GM19438 (cell line): ENCODE results near the gene SLPI.

Experiments used
- ATAC-seq: cut with Tn5 transposase; IDR thresholded peaks from one replicate; pipeline ENCODE4 v1.9.1; 2021; ENCODE audit warnings: low read depth; ENCODE audit not compliant: unreplicated experiment

Gene SLPI

DNA sequence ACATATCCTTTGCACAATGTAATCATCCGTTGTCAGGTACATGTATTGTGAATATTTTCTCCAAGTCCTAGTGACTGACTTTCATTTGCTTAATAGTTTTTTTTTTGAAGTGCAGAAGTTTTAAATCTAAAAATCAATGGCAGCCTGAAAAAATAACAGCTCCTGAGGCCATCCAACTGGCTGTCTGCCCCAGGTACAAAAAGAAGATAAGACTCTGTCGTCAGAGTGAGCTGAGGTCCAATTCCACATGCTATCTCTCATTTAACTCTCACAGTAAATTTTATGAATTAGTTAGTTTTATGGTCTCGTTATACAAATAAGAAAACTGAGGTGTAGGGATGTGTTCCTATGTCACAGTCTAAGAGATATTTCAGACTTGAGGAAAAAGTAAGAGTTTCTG lies 21.0 kb upstream of the SLPI start:
- no peak for ATAC-seq

DNA sequence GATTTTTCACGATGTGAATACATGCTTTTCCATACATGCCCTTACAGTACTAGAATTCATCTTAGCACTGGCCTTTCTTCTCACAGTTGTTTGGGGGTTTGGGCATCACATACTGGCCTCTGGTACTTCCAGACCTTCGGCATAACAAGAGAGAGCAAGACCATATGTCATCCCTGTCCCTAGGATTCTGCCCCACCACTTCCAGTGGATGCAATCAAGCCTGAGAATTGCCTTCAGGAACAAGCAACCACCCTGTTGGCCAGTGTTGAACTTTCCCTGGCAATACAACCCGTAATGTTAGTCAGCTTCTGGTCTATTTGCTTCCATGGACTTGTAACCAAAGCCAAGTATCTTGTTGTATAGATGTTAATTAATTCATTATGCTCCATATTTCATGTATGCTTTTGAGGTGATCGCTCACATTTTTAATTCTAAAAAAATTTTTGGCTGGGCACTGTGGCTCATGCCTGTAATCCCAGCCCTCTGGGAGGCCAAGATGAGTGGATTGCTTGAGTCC lies 15.4 kb upstream of the SLPI start:
- ATAC-seq = no peak

DNA sequence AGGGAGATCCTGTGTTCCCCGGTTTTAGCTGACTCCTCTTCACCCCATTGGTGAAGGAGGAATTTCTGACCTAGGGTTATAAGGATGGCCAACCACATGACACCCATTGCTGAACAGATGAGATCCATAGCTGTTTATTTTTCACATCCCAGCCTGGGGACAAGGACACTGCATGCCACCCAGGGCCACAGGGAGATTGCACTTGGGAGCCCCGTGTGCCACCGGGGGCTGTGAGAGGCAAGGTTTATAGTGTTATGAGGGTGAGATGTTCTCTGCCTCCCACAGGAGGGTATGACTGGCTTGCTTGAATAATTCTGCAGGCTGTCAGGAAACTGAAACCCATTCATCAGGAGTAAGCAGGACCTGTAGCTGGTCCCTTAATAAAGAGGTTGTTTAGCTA lies 14.7 kb upstream of the SLPI start:
- no peak for ATAC-seq

DNA sequence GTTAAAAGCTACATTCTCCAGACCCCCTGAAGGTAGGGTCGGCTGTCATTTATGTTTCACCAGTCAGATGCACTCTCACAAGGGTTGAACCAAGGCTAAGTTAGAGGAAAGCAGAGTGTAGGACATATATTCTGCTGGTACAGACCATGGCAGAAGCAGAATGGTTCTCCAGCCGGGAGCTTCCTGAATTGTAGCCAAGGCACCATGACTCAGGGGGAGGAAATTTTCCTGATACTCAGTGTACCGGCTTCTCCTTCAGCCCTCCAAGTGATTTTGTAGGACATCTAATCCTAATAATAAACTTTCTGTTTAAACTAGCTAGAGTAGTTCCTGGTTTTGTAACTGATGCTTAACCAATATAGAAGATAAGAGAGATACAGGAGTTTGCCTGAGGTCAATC lies 14.2 kb upstream of the SLPI start:
- ATAC-seq = no peak

DNA sequence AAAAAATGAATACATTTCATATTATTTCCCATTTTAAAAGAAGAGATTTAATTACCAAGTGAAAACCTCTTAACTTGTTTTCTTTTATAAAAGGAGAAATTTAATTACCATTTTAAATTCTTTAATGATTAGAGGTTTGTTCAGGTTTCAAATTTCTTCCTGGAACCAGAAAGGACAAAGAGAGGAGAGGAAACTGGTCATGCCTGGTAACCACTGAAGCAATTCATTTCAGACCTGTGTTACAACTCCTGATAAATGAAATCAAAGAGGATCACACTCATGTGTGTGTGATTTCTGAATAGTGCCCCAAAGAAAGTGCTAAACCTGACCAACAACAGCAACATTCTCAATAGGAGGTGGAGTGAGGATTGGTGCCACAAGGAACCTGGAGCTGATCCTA lies 12.6 kb upstream of the SLPI start:
- ATAC-seq = no peak

DNA sequence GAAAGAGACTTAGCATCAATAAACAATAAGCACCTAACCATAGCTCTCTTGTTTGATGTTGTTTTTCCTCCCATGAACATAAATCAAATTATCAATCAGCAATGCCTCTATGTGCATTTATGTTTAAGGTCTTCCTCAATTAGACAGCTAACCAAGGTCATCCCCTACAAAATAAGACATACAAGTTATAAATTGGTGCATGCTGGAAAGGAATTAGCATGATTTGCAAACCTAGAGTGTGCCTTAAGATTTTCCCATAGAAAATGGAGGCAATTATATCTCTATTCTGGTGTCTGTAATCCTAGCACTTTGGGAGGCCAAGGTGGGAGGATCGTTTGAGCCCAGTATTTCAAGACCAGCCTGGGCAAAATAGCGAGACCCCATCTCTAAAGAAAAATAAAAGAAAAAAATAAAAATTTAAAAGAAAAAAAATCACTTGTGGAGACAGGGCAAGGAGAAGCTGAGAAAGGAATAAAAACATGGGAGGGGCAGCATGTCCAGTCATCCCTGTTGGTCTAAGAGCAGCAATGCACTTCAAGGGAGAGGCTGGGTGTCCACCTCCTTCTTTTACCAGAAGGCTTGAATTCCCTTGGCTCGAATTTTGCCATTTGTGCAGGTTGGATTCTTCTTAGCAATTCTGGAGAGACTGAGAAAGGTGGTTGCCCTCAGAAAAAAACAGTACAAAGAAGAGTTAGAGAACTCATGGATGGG lies 9.3 kb upstream of the SLPI start:
- no peak for ATAC-seq

DNA sequence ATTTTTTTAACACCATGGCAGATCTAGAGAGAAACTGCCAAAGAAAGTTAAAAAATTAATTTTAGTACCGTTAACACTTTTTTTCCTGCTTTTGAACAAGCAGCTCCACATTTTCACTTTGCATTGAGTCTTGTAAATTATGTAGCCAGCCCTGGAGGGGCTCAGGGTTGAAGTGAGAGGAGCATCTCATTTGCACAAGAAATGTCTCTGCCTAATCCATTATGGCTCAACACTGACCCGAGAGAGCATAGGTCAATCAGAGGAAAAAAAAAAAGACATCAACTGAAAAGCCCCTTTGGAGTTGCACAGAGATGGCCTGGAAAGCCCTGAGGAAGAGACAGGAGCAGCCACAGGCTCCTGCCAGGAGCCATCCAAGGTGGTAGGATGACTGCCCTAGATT lies 4.3 kb upstream of the SLPI start:
- no peak for ATAC-seq

DNA sequence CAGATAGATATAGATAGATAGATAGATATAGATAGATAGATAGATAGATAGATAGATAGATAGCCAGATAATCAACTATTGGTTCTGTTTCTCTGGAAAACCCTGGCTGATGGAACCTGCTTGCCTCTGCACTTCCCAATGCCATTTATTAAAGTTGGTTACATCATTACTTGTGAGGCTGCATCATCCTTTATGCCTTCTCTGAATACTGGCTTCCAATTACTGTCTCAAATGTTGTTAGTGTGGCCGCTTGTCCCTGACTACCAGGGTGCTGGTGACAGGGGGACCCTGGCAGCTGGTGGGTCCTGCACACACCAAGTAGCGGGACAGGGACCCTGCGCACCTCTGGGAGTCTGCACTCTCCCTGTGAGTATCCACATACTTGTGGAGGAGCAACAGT lies 3.9 kb upstream of the SLPI start:
- ATAC-seq = no peak

DNA sequence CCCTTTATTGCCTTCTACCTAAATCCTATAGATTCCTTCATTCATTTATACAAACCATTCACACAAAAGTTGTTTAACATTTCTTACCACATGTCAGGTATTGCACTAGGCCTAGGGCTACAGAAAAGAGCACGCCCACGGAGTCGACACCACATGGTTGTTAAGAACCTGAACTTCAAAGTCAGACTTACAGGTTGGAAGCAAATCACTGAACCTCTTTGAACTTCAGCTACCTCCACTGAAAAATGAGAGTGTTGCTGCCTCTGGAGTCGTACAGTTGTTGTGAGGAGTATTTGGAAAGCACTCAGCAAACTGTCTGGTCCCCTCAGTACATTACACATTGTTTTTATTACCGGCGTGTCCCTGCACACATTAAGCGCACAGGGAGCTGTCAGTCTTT lies 3.3 kb upstream of the SLPI start:
- ATAC-seq = no peak

DNA sequence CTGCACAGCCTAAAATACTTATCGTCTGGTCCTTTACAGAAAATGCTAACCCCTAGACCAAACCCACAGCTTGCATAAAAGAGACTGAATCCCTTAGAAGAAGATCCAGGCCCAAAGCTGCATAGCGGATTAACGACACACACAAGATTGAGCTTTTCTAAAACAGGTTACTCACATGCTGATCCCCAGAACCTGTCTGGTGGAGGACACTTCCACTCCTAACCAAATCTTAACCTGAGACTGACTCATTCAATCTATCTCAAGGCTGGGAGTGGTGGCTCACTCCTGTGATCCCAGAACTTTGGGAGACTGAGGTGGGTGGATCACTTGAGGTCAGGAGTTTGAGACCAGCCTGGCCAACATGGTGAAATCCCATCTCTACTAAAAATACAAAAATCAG lies 2.8 kb upstream of the SLPI start:
- no peak for ATAC-seq

DNA sequence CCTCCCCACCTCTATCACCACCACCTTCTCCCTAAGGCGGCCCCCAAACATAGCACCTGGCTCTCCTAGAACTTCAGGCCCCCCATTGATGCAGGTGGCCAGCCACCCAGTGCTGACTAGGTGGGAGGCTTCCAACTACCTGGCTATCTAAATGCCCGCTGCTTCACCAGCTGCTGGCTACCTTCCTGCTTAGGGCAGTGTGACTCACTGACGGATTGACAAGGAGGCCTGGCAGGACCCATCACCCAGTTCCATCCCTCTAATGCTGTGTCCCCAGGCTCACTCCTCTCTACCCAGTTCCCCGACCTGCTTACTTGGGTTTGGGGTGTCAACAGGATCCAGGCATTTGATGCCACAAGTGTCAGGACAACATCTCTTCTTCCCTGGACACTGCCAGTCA lies 1.1 kb downstream of the SLPI start:
- no peak for ATAC-seq

DNA sequence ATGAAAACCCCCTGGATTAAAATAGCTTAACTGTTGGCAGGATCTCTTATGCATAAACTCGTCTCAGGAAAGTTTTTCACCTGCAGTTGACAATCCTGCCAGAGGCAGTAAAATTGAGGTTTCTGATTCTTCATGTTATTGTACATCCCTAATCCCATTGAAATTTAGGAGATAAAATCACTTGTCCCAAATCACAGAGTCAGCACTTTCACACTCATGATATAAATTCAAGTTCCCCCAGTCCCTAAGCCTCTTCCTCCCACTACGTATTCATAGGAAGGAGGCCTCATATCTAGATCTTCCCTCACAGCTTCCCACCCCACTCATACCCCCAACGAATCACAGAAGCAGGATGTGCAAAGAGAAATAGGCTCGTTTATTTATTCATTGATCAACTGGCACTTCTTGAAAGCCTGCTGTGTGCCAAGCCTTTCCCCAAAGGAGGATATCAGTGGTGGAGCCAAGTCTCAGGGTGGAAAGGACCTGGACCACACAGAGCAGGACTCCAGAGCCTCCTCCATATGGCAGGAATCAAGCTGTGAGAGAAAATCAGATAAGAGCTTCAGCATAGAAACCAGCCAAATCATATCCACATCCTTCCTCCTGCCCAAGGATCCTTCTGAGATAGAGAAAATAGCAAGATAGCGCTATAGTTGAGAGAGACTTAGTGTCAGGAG lies 2.3 kb downstream of the SLPI start:
- ATAC-seq = no peak

DNA sequence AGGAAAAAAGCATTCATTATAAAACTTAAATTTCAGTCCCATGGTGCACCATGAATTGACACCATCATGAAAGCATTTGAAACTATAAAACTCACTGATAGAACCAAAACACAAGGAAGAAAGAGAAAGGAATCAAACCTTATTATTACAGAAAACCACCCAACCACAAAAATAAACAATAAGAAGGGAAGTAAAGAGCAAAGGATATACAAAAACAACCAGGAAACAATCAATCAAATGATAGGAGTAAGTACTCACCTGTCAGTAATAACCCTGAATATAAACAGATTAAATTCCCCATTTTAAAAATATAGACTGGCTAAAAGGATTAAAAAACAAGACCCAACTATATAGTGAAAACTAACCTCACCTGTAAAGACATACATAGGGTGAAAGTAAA lies 5.8 kb downstream of the SLPI start:
- ATAC-seq = no peak

DNA sequence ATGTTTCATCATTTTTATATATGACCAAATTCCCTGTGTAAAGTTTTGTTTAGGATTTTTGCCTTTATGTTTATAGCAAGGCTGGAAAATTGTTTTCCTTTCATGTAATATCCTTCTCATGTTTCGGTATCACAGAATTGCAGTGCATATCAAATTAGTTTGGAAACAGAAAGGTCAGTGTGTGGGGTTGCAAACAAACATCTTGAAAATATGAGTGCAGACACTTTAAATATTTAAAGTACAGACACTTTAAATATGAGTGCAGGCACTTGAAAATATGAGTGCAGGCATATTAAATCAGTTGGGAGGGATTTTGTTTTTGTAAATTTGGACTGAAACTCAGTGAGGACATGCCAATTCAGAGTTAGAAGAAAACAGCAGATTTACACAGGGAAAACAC lies 6.5 kb downstream of the SLPI start:
- ATAC-seq = no peak

DNA sequence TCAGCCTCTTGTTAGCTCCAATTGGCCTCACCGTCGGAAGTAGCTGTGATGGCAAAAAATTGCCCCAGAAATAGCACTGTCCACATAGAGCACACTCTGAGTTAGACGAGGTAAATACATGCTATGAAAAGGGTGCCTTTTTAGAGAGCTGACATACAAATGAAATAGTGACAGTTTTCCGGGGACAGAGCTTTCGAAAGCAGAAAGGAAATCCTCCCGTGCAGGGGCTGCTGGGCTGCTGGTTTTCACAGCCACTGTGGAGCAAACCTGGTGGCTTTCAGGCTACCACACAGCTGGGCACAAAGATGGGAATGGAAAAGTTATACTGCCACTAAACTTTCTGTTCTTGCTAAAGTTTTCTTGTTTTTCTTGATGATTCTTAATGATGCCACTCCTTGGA lies 8.3 kb downstream of the SLPI start:
- ATAC-seq = no peak

DNA sequence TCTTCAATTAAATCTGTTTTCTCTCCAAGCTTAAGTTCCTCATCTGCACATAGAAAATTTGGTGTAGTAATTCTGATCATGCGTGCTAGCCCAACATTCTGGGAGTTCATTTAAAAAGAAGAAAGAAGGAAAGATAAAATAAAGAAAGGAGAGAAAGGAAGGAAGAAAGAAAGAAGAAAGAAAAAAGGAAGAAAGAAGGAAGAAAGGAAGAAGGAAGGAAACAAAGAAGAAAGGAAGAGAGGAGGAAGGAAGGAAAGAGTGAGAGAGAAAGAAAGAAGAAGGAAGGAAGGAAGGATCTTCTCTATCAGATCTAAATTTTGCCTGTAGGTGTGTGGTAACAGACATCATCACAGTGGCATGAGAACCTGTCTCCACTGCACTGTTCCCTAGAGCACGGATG lies 16.2 kb downstream of the SLPI start:
- no peak for ATAC-seq

DNA sequence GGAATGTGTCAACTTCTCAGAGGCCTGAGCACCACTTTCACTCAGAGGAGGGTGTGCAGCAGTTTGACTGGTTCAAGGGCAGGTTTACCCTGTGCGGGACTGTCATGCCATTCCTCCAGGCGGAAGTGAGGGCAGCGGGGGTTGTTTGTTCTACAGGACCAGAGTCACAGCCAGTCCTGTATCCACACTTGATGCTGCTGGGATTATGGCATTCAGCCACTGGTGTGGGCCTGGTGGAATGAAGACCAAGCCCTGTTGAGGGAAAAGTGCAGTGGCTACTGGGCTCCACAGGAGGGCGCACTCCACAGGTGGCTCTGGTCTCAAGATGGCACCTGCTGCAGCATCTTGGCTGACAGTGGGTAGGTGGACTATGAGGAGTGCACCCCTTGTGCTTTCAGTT lies 18.4 kb downstream of the SLPI start:
- ATAC-seq = no peak

DNA sequence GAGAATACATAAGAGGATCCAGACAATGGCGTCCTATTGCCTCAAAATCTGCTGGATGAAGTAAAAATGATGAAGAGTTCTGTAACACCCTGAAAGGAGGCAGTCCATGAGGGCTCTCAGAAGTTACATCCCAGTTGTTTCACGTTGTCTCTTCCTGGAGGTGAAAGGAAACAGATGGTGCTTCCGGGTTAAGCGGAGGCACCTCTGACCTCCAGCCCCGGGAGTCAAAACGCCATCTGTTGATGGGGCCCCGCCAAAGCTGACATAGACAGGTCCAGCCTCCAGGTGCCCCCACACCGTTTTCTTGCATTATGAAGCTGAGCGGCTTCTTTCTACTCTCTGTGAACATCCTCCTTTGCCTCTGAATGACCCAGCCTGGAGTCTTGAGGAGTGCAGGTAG lies 23.7 kb downstream of the SLPI start:
- ATAC-seq = no peak

DNA sequence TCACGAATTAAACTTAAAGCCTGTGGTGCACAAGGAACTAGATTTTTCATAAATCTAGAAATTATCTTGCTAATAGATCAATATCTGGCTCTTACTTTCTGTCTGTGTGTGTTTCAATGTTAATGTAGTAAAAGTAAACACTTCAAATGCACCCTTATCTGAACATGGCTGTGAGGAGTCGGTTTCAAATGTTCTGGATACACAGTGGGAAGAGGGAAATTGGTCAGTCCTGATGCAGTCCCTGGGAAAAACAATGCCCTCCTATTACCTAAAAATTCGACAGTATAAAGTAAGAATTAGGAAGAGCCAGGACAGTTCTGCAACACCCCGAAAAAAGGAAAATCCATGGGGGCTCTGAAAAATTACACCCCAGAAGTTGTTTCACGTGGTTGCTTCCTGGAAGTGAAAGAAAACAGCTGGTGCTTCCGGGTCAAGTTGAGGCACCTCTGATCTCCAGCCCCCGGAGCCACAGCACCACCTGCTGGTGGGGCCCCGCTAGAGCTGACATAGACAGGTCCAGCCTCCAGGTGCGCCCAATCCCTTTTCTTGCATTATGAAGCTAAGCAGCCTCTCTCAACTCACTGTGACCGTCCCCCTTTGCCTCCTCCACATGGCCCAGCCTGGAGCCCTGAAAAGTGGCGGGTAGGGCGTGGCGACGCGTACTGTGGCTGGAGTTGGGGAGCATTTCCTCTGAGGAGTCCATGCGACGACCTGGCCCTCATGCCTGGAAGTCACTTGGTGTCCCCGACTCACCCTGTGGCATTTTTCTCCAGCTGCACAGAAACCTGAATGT lies 24.9 kb downstream of the SLPI start:
- no peak for ATAC-seq

DNA sequence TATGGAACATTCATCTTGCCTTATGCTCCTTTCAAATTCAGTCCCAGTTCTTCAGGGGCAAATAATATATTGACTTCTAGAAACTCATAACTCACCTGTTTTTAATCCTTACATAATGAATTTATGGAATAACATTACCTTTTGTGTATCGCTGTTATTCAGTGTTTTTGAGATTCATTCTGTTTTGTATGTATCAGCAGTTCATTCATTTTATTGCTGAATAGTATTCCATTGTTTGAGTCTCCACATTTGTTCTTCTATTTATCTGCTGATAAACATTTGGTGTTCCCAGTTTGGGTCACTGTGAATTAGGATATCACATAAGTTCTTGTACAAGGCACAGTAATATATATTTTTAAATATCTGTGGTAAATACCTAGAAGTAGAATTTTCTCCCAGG lies 28.1 kb downstream of the SLPI start:
- no peak for ATAC-seq

DNA sequence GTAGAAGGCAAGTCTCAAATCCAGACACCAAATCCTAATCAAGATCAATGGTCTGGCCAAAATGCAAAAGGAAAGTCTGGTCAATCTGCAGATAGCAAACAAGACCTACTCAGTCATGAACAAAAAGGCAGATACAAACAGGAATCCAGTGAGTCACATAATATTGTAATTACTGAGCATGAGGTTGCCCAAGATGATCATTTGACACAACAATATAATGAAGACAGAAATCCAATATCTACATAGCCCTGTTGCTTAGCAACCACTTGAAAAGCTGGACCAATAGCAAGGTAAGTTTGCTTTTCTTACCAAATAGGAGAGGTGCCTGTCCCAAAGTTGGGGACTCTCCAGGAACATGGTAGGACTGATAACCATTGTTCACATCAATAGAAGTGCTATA lies 31.2 kb downstream of the SLPI start:
- no peak for ATAC-seq

DNA sequence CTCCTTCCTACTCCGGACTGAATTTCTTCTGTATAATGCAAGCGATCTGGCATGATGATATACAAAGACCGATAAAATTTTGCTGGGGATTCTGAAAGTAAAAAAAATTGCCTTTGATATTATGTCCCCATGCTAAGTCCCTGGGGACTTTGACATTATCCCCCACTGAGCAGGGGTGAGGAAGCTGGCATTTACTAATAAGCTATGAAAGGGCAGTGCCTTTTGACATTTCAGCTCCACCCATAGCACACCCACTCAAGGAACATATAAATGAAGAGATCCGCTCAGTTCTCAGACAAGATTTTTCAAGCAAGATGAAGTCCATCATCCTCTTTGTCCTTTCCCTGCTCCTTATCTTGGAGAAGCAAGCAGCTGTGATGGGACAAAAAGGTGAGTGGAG lies 33.3 kb downstream of the SLPI start, which contains the start of gene SEMG2:
TSS of gene SEMG2 (plus strand) at position 298 of the 400 bp plus-strand sequence. CDS start at position 315, 17 bp downstream.
- ATAC-seq = no peak
